Colonic mucosa (tissue), 4 donors: Measurements from ENCODE around the gene CSNK1E. TPM values are rescaled to one million over a fixed set of nuclear protein-coding genes. Genes with fewer than 3 reads are reported as not detected.
A peak's percentile ranks its signal among the peaks of the same experiment; 100 is the strongest.

Experiments
- DNase-seq: peaks from one replicate; pipeline ENCODE4 v3.0.0-alpha.2; 2020
- H3K27ac ChIP-seq: fragments of 200-600 bp; one replicate; pipeline ENCODE4 v1.8.0; 2021
- H3K27me3 ChIP-seq: fragments of 200-600 bp; one replicate; pipeline ENCODE4 v1.8.0; 2021
- H3K36me3 ChIP-seq: fragments of 200-600 bp; one replicate; pipeline ENCODE4 v1.8.0; 2021
- H3K4me1 ChIP-seq: fragments of 200-600 bp; one replicate; pipeline ENCODE4 v1.8.0; 2021; ENCODE audit warnings: mild to moderate bottlenecking
- H3K4me3 ChIP-seq: fragments of 200-600 bp; one replicate; pipeline ENCODE4 v1.8.0; 2021
- H3K9ac ChIP-seq, 2 donors: one replicate each; pipeline ENCODE4 v1.7.0; 2013; ENCODE audit warnings: control low read depth in 2 of 2, low read depth in 2 of 2, low read length in 2 of 2
- H3K9me3 ChIP-seq: fragments of 200-600 bp; one replicate; pipeline ENCODE4 v1.8.0; 2021
- intact Hi-C: fragments of 100-400 bp; cut with DNase I; formaldehyde crosslinking; loops from one replicate; pipeline ENCODE4 v1.14.1; 2022
- total RNA-seq, 2 donors: library from RNA; stranded (reverse); fragmentation: NEBNext Ultra II Directional in 1 of 2; extraction: Animal tissue kit (Norgen Biotek cat#: 25700) in 1 of 2; gene quantifications; one replicate each; pipeline ENCODE4 v1.2.1, GENCODE V29; 2021
- TF ChIP-seq, protein P1 (sequence below): fragments of 200-600 bp; IDR thresholded peaks from one replicate; pipeline ENCODE4 v1.8.0; 2022; ENCODE audit warnings: antibody characterized with exemption, mild to moderate bottlenecking
- donor health status: healthy.
- donor health status: DM: no; HTN: no; CAD: no.
- donor health status: DM: no; HTN: no; CAD: no.

The CSNK1E gene
- total RNA-seq, 2 donors from 2014 or later = 97.0 to 97.2 TPM

DNA sequence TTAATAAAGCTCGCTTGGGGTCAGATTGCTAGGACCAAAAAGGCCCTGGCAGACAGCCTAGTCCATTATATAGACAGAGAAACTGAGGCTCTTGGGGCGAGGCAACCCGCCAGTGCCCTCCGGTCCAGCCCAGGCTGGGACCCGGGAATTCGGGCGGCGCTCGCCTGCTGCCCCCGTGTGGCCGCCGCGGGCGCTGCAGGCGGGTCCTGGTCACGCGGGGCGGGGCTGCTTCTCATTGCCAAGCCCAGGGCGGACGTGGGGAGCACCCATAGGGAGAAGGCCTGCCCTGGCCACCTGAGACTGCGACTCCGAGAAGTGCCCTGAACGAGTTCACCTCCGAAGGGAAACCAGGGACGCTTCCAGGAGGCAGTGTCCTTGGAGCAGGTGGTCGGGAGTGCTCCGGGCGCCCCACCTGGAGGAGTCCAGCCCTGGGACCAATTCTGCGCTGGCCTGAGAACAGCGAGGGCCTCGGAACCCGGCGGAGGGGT lies 36.0 kb upstream of the CSNK1E start:
- TF ChIP-seq, protein P1, sequence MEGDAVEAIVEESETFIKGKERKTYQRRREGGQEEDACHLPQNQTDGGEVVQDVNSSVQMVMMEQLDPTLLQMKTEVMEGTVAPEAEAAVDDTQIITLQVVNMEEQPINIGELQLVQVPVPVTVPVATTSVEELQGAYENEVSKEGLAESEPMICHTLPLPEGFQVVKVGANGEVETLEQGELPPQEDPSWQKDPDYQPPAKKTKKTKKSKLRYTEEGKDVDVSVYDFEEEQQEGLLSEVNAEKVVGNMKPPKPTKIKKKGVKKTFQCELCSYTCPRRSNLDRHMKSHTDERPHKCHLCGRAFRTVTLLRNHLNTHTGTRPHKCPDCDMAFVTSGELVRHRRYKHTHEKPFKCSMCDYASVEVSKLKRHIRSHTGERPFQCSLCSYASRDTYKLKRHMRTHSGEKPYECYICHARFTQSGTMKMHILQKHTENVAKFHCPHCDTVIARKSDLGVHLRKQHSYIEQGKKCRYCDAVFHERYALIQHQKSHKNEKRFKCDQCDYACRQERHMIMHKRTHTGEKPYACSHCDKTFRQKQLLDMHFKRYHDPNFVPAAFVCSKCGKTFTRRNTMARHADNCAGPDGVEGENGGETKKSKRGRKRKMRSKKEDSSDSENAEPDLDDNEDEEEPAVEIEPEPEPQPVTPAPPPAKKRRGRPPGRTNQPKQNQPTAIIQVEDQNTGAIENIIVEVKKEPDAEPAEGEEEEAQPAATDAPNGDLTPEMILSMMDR = peak; percentile 98
- Histone ChIP-seq H3K4me1 (no peaks in the 10 kb centered on the region), H3K9ac (no peak overlapping the region), H3K4me3 (no peak overlapping the region), H3K27me3 (no peaks in the 10 kb centered on the region), H3K36me3 (no peaks in the 10 kb centered on the region), H3K27ac (no peak overlapping the region), H3K9me3 (no peaks in the 10 kb centered on the region)
- intact Hi-C loops = loop anchor here (5.0 to 10.0 kb wide), 3 partner anchors 91 to 301 kb away; partner anchors contain the start of gene BAIAP2L2
- DNase-seq = peak; percentile 72

DNA sequence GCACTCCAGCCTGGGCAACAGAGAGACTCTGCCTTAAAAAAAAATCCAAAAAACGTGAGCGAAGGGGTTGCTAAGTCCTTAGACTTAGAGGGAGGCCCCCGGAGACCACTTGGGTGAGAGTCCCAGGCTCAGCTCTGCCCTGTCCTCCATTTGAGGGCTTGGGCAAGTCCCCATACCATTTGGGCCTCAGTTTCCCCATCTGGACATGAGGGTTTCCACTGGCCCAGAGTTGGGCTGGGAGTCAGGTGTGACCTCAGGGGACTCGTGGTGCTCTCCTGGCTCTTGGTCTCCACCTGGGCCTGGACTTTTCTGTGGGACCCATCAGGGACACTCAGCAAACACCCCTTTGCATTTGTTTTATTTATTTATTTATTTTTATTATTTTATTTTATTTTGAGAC lies 35.2 kb upstream of the CSNK1E start:
- no peak overlapping the region for H3K9ac ChIP-seq
- H3K4me3 ChIP-seq = no peak overlapping the region
- no peaks in the 10 kb centered on the region for H3K4me1 ChIP-seq
- no peak overlapping the region for H3K27ac ChIP-seq
- no peaks in the 10 kb centered on the region for H3K36me3 ChIP-seq
- intact Hi-C loops = loop anchor here (5.0 to 10.0 kb wide), 3 partner anchors 90 to 300 kb away; partner anchors contain the start of gene BAIAP2L2
- TF ChIP-seq, protein P1 = no peak
- no peaks in the 10 kb centered on the region for H3K27me3 ChIP-seq
- no peak for DNase-seq
- H3K9me3 ChIP-seq = no peaks in the 10 kb centered on the region

GRCh38 chr22:38350444-38351359 lies 33.5 kb upstream of the CSNK1E start:
- H3K9me3 ChIP-seq = no peaks in the 10 kb centered on the region
- no peak overlapping the region for H3K27ac ChIP-seq
- H3K4me1 ChIP-seq = no peaks in the 10 kb centered on the region
- no peak overlapping the region for H3K9ac ChIP-seq
- H3K27me3 ChIP-seq = no peaks in the 10 kb centered on the region
- TF ChIP-seq, protein P1 = no peak
- DNase-seq = no peak
- H3K36me3 ChIP-seq = no peaks in the 10 kb centered on the region
- H3K4me3 ChIP-seq = no peak overlapping the region
- intact Hi-C loops = loop anchor here (5.0 to 10.0 kb wide), 3 partner anchors 88 to 298 kb away; partner anchors contain the start of gene BAIAP2L2

- no peak overlapping the region for H3K9ac ChIP-seq
- H3K27ac ChIP-seq = no peak overlapping the region
- DNase-seq = no peak
- no peaks in the 10 kb centered on the region for H3K36me3 ChIP-seq
- no peaks in the 10 kb centered on the region for H3K9me3 ChIP-seq
- H3K4me3 ChIP-seq = no peak overlapping the region
- H3K27me3 ChIP-seq = no peaks in the 10 kb centered on the region
- TF ChIP-seq, protein P1 = no peak
- intact Hi-C loops = no loop called here
- H3K4me1 ChIP-seq = no peaks in the 10 kb centered on the region
Measured at GRCh38 chr22:38348751-38349496, 31.7 kb upstream of the CSNK1E start.

DNA sequence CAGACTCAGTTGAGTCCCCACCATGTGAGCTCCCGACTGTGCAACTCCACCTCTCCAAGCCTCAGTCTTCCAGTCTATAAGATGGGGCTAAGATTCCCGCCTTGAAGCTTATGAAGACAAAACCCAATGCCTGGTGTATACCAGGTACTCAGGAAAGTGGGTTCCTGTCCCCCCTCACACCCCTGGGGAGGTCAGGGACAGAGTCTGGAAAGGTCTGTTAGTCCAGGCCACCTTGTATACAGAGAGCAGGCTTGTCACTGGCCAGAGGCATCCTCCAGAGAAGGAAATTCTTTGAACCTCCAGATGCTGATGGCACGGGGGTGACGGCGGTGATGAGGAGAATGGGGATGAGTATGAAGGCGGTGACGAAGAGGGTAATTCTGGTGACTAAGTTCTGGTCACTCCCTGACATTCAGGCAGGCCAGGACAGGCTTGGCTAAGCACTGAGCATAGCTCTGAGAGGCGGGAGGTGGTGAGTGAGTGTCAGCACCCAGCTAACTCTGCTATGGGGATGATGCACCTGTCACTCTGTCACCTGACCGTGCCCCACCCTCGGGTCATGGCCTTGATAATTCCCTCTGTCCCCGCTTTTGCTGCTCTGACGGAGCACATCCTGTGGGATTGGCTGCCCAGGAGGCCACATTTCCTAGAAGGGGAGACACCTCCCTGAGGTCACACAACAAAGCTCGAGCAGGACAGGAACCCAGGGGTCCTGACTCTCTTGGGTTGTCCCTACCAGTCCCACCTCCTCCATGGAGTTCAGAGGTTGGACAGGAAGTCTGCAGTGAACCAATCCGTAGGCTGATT lies 30.9 kb upstream of the CSNK1E start:
- Histone ChIP-seq H3K9ac (no peak overlapping the region), H3K4me3 (no peak overlapping the region), H3K36me3 (no peaks in the 10 kb centered on the region), H3K27me3 (no peaks in the 10 kb centered on the region), H3K9me3 (no peaks in the 10 kb centered on the region), H3K27ac (no peak overlapping the region), H3K4me1 (no peaks in the 10 kb centered on the region)
- intact Hi-C loops = no loop called here
- no peak for DNase-seq
- TF ChIP-seq, protein P1 = no peak
